ENCODE measurements around the gene PRCC. TPM values are rescaled to one million over a fixed set of nuclear protein-coding genes. Genes with fewer than 3 reads are reported as not detected.
A peak's percentile ranks its signal among the peaks of the same experiment; 100 is the strongest.

Gene PRCC
- polyA plus RNA-seq, 1 donor (not counting 4 experiments of a cell fraction or from before 2014, with no cell fraction given) = 40.4 TPM

GRCh38 chr1:156848461-156849150 is 81.3 kb downstream of the PRCC start:
- no peak for FAIRE-seq
- TF ChIP-seq, protein P1, sequence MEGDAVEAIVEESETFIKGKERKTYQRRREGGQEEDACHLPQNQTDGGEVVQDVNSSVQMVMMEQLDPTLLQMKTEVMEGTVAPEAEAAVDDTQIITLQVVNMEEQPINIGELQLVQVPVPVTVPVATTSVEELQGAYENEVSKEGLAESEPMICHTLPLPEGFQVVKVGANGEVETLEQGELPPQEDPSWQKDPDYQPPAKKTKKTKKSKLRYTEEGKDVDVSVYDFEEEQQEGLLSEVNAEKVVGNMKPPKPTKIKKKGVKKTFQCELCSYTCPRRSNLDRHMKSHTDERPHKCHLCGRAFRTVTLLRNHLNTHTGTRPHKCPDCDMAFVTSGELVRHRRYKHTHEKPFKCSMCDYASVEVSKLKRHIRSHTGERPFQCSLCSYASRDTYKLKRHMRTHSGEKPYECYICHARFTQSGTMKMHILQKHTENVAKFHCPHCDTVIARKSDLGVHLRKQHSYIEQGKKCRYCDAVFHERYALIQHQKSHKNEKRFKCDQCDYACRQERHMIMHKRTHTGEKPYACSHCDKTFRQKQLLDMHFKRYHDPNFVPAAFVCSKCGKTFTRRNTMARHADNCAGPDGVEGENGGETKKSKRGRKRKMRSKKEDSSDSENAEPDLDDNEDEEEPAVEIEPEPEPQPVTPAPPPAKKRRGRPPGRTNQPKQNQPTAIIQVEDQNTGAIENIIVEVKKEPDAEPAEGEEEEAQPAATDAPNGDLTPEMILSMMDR (optimal IDR thresholded peaks at IDR 0.05 in 1 of 3, IDR thresholded peaks at IDR 0.05 in 1 of 3, conservative IDR thresholded peaks at IDR 0.05 in 1 of 3; ENCODE audit: extremely low read depth in 1 of 3, insufficient read depth in 2 of 3, low read length in 3 of 3) = no peak
- H3K27me3 ChIP-seq (ENCODE audit: control insufficient read depth, extremely low read depth, insufficient read depth, low read length) = peaks cover 68% of the 10 kb centered on the region
- H4K20me1 ChIP-seq (ENCODE audit: control insufficient read depth, extremely low read depth, insufficient read depth, low read length) = no peaks in the 10 kb centered on the region
- dilution Hi-C loops (cut with MboI; ENCODE audit: extremely low pct_ligation_motif_present, low sequenced_read_pairs) = no loop called here
- no peak overlapping the region for H3K4me3 ChIP-seq (ENCODE audit: control insufficient read depth in 2 of 3, extremely low read depth in 1 of 3, insufficient read depth in 2 of 3, low read depth in 1 of 3, low read length in 3 of 3)
- H3K4me1 ChIP-seq (ENCODE audit: control insufficient read depth, extremely low read depth, insufficient read depth, low read length) = peaks cover 2% of the 10 kb centered on the region
- H3K79me2 ChIP-seq (ENCODE audit: control insufficient read depth, insufficient read depth, low read length) = no peaks in the 10 kb centered on the region
- H2AFZ ChIP-seq (ENCODE audit: control insufficient read depth, low read length) = no peak overlapping the region
- DNase-seq (ENCODE audit: low read depth, low spot score) = peak; percentile 21
- no peaks in the 10 kb centered on the region for H3K9me3 ChIP-seq (ENCODE audit: control insufficient read depth, low read depth, low read length)
- H3K9me1 ChIP-seq (ENCODE audit: control insufficient read depth, extremely low read depth, insufficient read depth, low read length) = no peaks in the 10 kb centered on the region
- no peak overlapping the region for H3K9ac ChIP-seq (ENCODE audit: control insufficient read depth, extremely low read depth, insufficient read depth, low read length)
- H3K36me3 ChIP-seq (ENCODE audit: control insufficient read depth in 2 of 2, extremely low read depth in 1 of 2, insufficient read depth in 2 of 2, low read length in 2 of 2) = no peaks in the 10 kb centered on the region
- peak overlapping the region; percentile 37 for H3K4me2 ChIP-seq (ENCODE audit: control insufficient read depth, extremely low read depth, insufficient read depth, low read depth, low read length)
- no peak overlapping the region for H3K27ac ChIP-seq (ENCODE audit: control insufficient read depth, insufficient read depth, low read length)

- no peak overlapping the region for H3K9ac ChIP-seq (ENCODE audit: control insufficient read depth, extremely low read depth, insufficient read depth, low read length)
- peaks cover 2% of the 10 kb centered on the region for H3K4me1 ChIP-seq (ENCODE audit: control insufficient read depth, extremely low read depth, insufficient read depth, low read length)
- peak; percentile 47 for TF ChIP-seq EZH2 (IDR thresholded peaks at IDR 0.05; ENCODE audit: low read length)
- TF ChIP-seq, protein P1 (optimal IDR thresholded peaks at IDR 0.05 in 1 of 3, IDR thresholded peaks at IDR 0.05 in 1 of 3, conservative IDR thresholded peaks at IDR 0.05 in 1 of 3; ENCODE audit: extremely low read depth in 1 of 3, insufficient read depth in 2 of 3, low read length in 3 of 3) = no peak
- peaks cover 67% of the 10 kb centered on the region for H3K27me3 ChIP-seq (ENCODE audit: control insufficient read depth, extremely low read depth, insufficient read depth, low read length)
- FAIRE-seq (no peak), DNase-seq (ENCODE audit: low read depth, low spot score) (no peak)
- H3K9me3 ChIP-seq (ENCODE audit: control insufficient read depth, low read depth, low read length) = no peaks in the 10 kb centered on the region
- dilution Hi-C loops (cut with MboI; ENCODE audit: extremely low pct_ligation_motif_present, low sequenced_read_pairs) = no loop called here
- H4K20me1 ChIP-seq (ENCODE audit: control insufficient read depth, extremely low read depth, insufficient read depth, low read length) = no peaks in the 10 kb centered on the region
- H2AFZ ChIP-seq (ENCODE audit: control insufficient read depth, low read length) = no peak overlapping the region
- H3K4me2 ChIP-seq (ENCODE audit: control insufficient read depth, extremely low read depth, insufficient read depth, low read depth, low read length) = peak overlapping the region; percentile 37
- no peaks in the 10 kb centered on the region for H3K9me1 ChIP-seq (ENCODE audit: control insufficient read depth, extremely low read depth, insufficient read depth, low read length)
- H3K79me2 ChIP-seq (ENCODE audit: control insufficient read depth, insufficient read depth, low read length) = no peaks in the 10 kb centered on the region
- no peak overlapping the region for H3K27ac ChIP-seq (ENCODE audit: control insufficient read depth, insufficient read depth, low read length)
- no peaks in the 10 kb centered on the region for H3K36me3 ChIP-seq (ENCODE audit: control insufficient read depth in 2 of 2, extremely low read depth in 1 of 2, insufficient read depth in 2 of 2, low read length in 2 of 2)
- H3K4me3 ChIP-seq (ENCODE audit: control insufficient read depth in 2 of 3, extremely low read depth in 1 of 3, insufficient read depth in 2 of 3, low read depth in 1 of 3, low read length in 3 of 3) = no peak overlapping the region
Measured at GRCh38 chr1:156849151-156849496, 81.8 kb downstream of the PRCC start.

Other genes starting within 250 kb of the PRCC start
- 1.5 to 5.7 TPM (median 5.3 TPM) in 3 replicates for gene IQGAP3, start 195.0 kb upstream of the PRCC start, polyA plus RNA-seq
- not detected in 3 replicates for gene TTC24, start 187.8 kb upstream of the PRCC start, polyA plus RNA-seq
- gene NAXE, start 175.8 kb upstream of the PRCC start, polyA plus RNA-seq = 74.7 to 93.4 TPM (median 81.3 TPM) in 3 replicates
- 31.8 to 48.9 TPM (median 43.5 TPM) in 3 replicates for gene GPATCH4, start 166.1 kb upstream of the PRCC start, polyA plus RNA-seq
- not detected in 3 replicates for gene HAPLN2, start 148.1 kb upstream of the PRCC start, polyA plus RNA-seq
- gene BCAN, start 125.4 kb upstream of the PRCC start, polyA plus RNA-seq = not detected in 3 replicates
- 0.01 TPM in 2 of 3 replicates, not detected in the other for gene NES, start 90.1 kb upstream of the PRCC start, polyA plus RNA-seq
- 6.5 to 12.7 TPM (median 8.4 TPM) in 3 replicates for gene CRABP2, start 62.0 kb upstream of the PRCC start, polyA plus RNA-seq
- gene METTL25B, start 39.1 kb upstream of the PRCC start, polyA plus RNA-seq = 6.0 to 10.7 TPM (median 6.3 TPM) in 3 replicates
- gene ISG20L2, start 38.8 kb upstream of the PRCC start, polyA plus RNA-seq = 48.1 to 56.6 TPM (median 48.6 TPM) in 3 replicates
- gene MRPL24, start 26.4 kb upstream of the PRCC start, polyA plus RNA-seq = 111 to 157 TPM (median 122 TPM) in 3 replicates
- 172 to 240 TPM (median 196 TPM) in 3 replicates for gene HDGF, start 15.9 kb upstream of the PRCC start, polyA plus RNA-seq
- 1.9 to 4.5 TPM (median 2.5 TPM) in 3 replicates for gene SH2D2A, start 49.3 kb downstream of the PRCC start, polyA plus RNA-seq
- not detected in 3 replicates for gene INSRR, start 91.6 kb downstream of the PRCC start, polyA plus RNA-seq
- 0.03 to 0.06 TPM (median 0.05 TPM) in 3 replicates for gene NTRK1, start 93.3 kb downstream of the PRCC start, polyA plus RNA-seq
- 4.0 to 4.8 TPM (median 4.2 TPM) in 3 replicates for gene PEAR1, start 126.2 kb downstream of the PRCC start, polyA plus RNA-seq
- gene LRRC71, start 153.1 kb downstream of the PRCC start, polyA plus RNA-seq = not detected in 3 replicates

All from keratinocyte (primary cell).